D721Med (cell line): ENCODE measurements around the gene UCK2.

Source experiments
- DNase-seq: peaks from one replicate; pipeline ENCODE4 v3.0.0; 2011; ENCODE audit warnings: low spot score; ENCODE audit not compliant: insufficient read length
- FAIRE-seq: peaks from 2 replicates; lab custom pipeline; 2011; peaks lifted over from hg19 to GRCh38; lab: Jason Lieb, UNC
- TF ChIP-seq, protein P1 (sequence below): IDR thresholded peaks from 2 replicates; pipeline ENCODE4 v1.5.1; 2012; ENCODE audit warnings: mild to moderate bottlenecking, control low read depth; ENCODE audit not compliant: insufficient read depth; ENCODE audit errors: missing control alignments

The UCK2 gene

DNA sequence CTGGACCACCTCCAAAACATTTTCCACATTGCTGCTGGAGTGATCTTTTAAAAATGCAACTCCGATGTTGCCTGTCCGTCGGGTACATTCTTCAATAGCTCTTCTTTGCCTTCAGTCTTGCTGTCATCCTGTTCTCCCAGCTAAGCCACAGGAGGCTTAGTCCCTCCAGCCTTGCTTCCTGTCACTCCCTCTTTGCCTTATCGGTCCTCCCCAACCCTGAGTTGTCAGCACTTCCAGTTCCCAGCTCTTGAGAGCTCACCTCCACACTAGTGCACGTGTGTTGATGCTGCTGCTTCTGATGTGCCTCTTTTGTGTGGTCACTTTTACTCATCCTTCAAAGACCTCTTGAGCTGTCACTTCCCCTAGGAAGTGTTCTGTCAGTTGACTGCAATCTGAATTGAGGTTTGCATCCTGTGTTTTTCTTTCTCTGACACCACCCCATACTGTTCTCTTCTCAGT is 15.3 kb downstream of the UCK2 start:
- TF ChIP-seq, protein P1, sequence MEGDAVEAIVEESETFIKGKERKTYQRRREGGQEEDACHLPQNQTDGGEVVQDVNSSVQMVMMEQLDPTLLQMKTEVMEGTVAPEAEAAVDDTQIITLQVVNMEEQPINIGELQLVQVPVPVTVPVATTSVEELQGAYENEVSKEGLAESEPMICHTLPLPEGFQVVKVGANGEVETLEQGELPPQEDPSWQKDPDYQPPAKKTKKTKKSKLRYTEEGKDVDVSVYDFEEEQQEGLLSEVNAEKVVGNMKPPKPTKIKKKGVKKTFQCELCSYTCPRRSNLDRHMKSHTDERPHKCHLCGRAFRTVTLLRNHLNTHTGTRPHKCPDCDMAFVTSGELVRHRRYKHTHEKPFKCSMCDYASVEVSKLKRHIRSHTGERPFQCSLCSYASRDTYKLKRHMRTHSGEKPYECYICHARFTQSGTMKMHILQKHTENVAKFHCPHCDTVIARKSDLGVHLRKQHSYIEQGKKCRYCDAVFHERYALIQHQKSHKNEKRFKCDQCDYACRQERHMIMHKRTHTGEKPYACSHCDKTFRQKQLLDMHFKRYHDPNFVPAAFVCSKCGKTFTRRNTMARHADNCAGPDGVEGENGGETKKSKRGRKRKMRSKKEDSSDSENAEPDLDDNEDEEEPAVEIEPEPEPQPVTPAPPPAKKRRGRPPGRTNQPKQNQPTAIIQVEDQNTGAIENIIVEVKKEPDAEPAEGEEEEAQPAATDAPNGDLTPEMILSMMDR, result no peak
- DNase-seq (no peak), FAIRE-seq (no peak)

DNA sequence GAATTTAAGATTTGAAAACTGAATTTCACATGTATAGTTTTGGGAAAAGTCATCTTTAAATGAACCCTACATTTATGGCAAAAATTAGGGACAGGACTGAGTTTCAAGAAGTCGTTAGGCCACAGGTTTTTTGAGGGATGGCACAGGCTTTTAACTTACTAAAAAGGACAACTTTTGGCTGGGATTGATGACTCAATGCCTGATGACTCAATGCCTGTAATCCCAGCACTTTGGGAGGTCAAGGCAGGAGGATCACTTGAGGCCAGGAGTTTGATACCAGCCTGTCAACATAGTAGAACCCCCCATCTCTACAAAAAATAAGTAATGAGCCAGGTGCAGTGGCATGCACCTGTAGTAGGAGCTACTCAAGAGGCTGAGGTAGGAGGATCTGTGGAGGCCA is 15.9 kb downstream of the UCK2 start:
- TF ChIP-seq, protein P1, result no peak
- DNase-seq (no peak), FAIRE-seq (no peak)

DNA sequence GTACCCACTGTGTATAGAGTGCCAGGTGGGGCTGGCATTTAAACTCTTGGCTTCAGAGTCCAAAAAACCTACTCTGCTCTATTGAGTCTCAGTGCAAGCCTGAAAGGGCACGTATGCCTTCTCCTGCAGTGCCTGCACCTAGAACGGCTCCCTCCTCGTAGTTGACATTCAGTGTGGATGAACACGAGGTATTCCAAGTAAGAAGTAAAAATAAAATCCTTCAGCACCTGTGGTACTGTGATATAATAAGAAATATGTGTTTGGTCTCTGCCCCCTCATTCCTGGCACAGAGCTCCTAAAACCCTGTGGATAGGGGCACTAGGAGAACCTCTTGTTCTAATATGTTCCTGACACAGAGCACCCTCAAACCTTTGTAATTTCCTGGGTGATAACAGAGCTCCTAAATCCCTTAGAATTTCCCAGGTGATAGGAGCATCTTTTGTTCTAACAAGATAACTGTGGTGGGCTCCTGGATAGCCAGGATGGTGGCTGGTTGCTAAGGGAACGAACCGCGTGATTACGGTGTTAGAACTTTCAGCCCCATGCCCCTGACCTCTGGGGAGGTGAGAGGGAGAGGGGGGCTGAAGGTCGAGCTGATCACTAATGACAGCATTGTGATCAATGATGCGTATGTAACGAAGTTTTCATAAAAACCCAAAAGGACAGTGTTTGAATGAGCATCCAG is 16.8 kb downstream of the UCK2 start:
- TF ChIP-seq, protein P1, result no peak
- DNase-seq, result no peak
- FAIRE-seq, result no peak

DNA sequence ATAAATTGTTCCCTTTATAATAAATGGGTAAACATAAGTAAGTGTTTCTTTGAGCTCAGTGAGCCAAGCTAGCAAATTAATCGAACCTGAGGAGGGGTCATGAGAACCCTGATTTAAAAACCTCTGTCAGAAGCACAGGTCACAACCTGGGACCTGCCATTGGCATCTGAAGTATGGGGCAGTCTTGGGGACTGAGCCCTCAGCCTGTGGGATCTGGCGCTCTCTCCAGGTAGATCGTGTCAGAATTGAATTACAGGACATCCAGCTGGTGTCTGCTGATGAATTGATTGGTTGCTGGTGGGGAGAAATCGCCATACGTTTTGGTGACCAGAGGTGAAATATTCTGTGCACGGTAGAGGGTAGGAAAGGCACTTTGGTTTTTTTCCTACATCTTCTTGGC is 17.5 kb downstream of the UCK2 start:
- TF ChIP-seq, protein P1, result no peak
- FAIRE-seq, result no peak
- DNase-seq, result no peak

DNA sequence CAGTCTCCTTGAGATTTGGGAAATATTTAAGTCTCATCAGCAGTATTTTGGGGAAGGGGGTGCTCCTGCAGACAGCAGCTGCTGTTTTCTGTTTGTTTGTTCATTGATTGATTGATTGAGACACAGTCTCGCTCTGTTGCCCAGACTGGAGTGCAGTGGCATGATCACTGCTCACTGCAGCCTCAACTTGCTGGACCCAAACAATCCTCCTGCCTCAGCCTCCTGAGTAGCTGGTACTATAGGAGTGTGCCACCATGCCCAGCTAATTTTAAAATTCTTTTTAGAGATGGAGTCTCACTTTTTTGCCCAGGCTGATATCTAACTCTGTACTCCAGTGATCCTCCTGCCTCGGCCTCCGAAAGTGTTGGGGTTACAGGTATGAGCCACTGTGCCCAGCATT is 18.2 kb downstream of the UCK2 start:
- FAIRE-seq (no peak), DNase-seq (no peak)
- TF ChIP-seq, protein P1, result no peak

DNA sequence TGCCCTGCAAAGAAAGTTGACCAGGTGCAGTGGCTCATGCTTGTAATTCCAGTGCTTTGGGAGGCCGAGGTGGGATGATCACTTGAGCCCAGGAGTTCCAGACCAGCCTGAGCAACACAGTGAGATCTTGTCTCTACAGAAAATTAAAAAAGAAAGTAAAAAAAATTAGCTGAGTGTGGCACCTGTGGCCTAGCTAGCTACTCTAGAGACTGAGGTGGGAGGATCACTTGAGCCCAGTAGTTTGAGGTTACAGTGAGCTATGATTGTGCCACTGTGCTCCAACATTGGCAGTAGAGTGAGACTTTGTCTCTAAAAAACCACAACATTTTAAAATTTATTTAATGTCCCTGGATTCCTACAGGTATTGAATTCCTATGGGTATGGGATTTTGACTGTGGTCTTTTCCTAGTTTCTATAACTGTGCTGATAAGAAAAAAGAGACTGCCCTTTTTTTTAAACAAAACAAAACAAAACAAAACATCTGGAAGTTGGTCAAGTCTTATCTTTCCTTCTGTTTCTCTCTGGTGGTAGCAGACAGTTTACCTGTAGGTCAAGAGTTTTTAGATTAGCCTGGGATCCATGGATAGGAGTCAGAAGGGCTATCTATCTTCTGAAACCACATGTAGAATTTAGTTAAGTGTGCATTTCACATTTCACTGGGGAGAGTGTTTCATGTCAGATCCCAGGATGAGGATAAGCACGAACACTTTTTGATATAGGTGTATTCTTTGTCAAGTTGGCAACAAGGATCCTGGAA is 18.8 kb downstream of the UCK2 start:
- FAIRE-seq, result no peak
- TF ChIP-seq, protein P1, result no peak
- no peak for DNase-seq

DNA sequence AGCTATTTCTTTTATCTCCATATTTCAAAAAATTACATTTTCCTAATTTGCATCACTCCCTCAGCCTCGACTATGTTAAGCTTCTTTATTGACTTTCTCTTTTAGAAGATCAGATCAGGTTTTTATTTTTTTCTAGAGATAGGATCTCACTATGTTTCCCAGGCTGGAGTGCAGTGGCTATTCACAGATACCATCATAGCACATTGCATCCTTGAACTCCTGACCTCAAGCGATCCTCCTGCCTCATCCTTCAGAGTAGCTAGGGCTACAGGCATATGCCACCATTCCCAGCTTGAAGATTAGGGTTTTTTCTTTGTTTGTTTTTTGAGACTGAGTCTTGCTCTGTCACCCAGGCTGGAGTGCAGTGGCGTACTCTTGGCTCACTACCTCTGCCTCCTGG is 20.1 kb downstream of the UCK2 start:
- TF ChIP-seq, protein P1, result no peak
- DNase-seq (no peak), FAIRE-seq (no peak)
